Liver (tissue), 9 donors: Measurements from ENCODE around the gene GNAT1. TPM values are rescaled to one million over a fixed set of nuclear protein-coding genes. Genes with fewer than 3 reads are reported as not detected.

ENCODE experiments used
- DNase-seq: peaks from one replicate; pipeline ENCODE4 v3.0.0-alpha.2; 2017; ENCODE audit warnings: low spot score
- H3K27ac ChIP-seq, 2 donors: one replicate each; pipeline ENCODE4 v1.7.0; 2013; ENCODE audit warnings: inconsistent platforms in 2 of 2, low read length in 2 of 2, control low read depth in 1 of 2, low read depth in 1 of 2, mild to moderate bottlenecking in 1 of 2
- H3K27me3 ChIP-seq, 4 donors: one replicate each; pipeline versions ENCODE4 v1.6.1 to v1.7.0; 2013; ENCODE audit warnings: low read length in 3 of 4, inconsistent platforms in 1 of 4, mild to moderate bottlenecking in 1 of 4, moderate library complexity in 1 of 4; ENCODE audit not compliant: control insufficient read depth in 4 of 4, insufficient read depth in 4 of 4
- H3K36me3 ChIP-seq, 4 donors: one replicate each; pipeline versions ENCODE4 v1.6.1 to v1.7.0; 2013; ENCODE audit warnings: low read length in 3 of 4, mild to moderate bottlenecking in 3 of 4, low read depth in 1 of 4, moderate library complexity in 1 of 4; ENCODE audit not compliant: control insufficient read depth in 4 of 4, insufficient read depth in 3 of 4
- H3K4me1 ChIP-seq, 4 donors: one replicate each; pipeline versions ENCODE4 v1.6.1 to v1.7.0; 2013; ENCODE audit warnings: low read length in 3 of 4, mild to moderate bottlenecking in 3 of 4, moderate library complexity in 1 of 4; ENCODE audit not compliant: control insufficient read depth in 4 of 4, insufficient read depth in 4 of 4
- H3K4me3 ChIP-seq, 3 donors: one replicate each; pipeline versions ENCODE4 v1.6.1 to v1.7.0; 2013; ENCODE audit warnings: low read length in 3 of 3, control low read depth in 1 of 3, low read depth in 1 of 3, mild to moderate bottlenecking in 1 of 3
- H3K9ac ChIP-seq, 2 donors: one replicate each; pipeline ENCODE4 v1.7.0; 2013; ENCODE audit warnings: low read length in 2 of 2, mild to moderate bottlenecking in 2 of 2, moderate library complexity in 2 of 2, control low read depth in 1 of 2, low read depth in 1 of 2
- H3K9me3 ChIP-seq, 4 donors: one replicate each; pipeline versions ENCODE4 v1.6.1 to v1.7.0; 2013; ENCODE audit warnings: low read length in 3 of 4; ENCODE audit not compliant: control insufficient read depth in 4 of 4
- ATF3 ChIP-seq: IDR thresholded peaks from 2 replicates; pipeline ENCODE4 v1.6.1; 2016; ENCODE audit warnings: antibody characterized with exemption
- CTCF ChIP-seq: fragments of 150-350 bp; IDR thresholded peaks from 2 replicates; pipeline ENCODE4 v1.5.1; 2017; ENCODE audit warnings: improper control_type of control experiment, low read depth, low read length; ENCODE audit not compliant: missing input control
- EGR1 ChIP-seq, 2 donors: IDR thresholded peaks; 2 replicates each; pipeline ENCODE4 v1.6.1; 2016 to 2018; ENCODE audit warnings: antibody characterized with exemption in 2 of 2, low read depth in 2 of 2
- FOXA1 ChIP-seq: IDR thresholded peaks from 2 replicates; pipeline ENCODE4 v1.6.1; 2016; ENCODE audit warnings: antibody characterized with exemption
- FOXA2 ChIP-seq: IDR thresholded peaks from 2 replicates; pipeline ENCODE4 v1.6.1; 2016; ENCODE audit warnings: antibody characterized with exemption
- HNF4G ChIP-seq: IDR thresholded peaks from 2 replicates; pipeline ENCODE4 v1.6.1; 2016; ENCODE audit warnings: antibody characterized with exemption
- NR2F2 ChIP-seq: IDR thresholded peaks from 2 replicates; pipeline ENCODE4 v1.6.1; 2016; ENCODE audit warnings: antibody characterized with exemption
- RAD21 ChIP-seq, 2 donors: IDR thresholded peaks; 2 replicates each; pipeline ENCODE4 v1.6.1; 2016; ENCODE audit warnings: antibody characterized with exemption in 2 of 2, mild to moderate bottlenecking in 2 of 2
- RXRA ChIP-seq, 2 donors: IDR thresholded peaks; 2 replicates each; pipeline ENCODE4 v1.6.1; 2017 to 2018; ENCODE audit warnings: antibody characterized with exemption in 2 of 2, mild to moderate bottlenecking in 1 of 2
- SP1 ChIP-seq: IDR thresholded peaks from 2 replicates; pipeline ENCODE4 v1.6.1; 2018; ENCODE audit warnings: antibody characterized with exemption, mild to moderate bottlenecking
- YY1 ChIP-seq: IDR thresholded peaks from 2 replicates; pipeline ENCODE4 v1.6.1; 2016; ENCODE audit warnings: antibody characterized with exemption, mild to moderate bottlenecking
- ZBTB33 ChIP-seq: IDR thresholded peaks from 2 replicates; pipeline ENCODE4 v1.6.1; 2016; ENCODE audit warnings: antibody characterized with exemption
- WGBS: extraction: QIAGEN DNeasy Blood & Tissue Kit; methylation state at CpG from one replicate; pipeline ENCODE4 v1.1.7; 2013; 5-methylcytosine and 5-hydroxymethylcytosine counted together
- polyA plus RNA-seq, 2 donors: library from polyadenylated mRNA; stranded (reverse) in 1 of 2; unstranded in 1 of 2; fragments of 200-250 nt in 1 of 2; fragments of >200 nt in 1 of 2; fragmentation: Nextera tagmentation in 1 of 2; extraction: Ambion mirVana in 1 of 2; gene quantifications; one replicate each; pipeline versions ENCODE4 v1.2.1 to v1.2.3, GENCODE V29; 2013 to 2015
- total RNA-seq, 2 donors: library from RNA; depleted of rRNA; stranded (reverse); fragments of >200 nt; gene quantifications; one replicate each; pipeline ENCODE4 v1.2.3, GENCODE V29; 2014
- TF ChIP-seq, protein P1 (sequence below): IDR thresholded peaks from 2 replicates; pipeline ENCODE4 v1.6.1; 2016; ENCODE audit warnings: antibody characterized with exemption
- donor health status: healthy.
- donor health status: healthy.
- donor health status: healthy.
- donor health status: healthy.
- donor health status: healthy.

The GNAT1 gene
- total and polyA plus RNA-seq, 4 donors = 0.08 TPM; not detected in 3

- H3K9me3 ChIP-seq = no peaks in the 10 kb centered on the region
- 64% methylated on average over 9 of the region's 9 CpGs for WGBS
- H3K9ac ChIP-seq = no peak overlapping the region
- no peaks in the 10 kb centered on the region for H3K27me3 ChIP-seq
- no peak overlapping the region for H3K27ac ChIP-seq
- no peak for DNase-seq
- no peak overlapping the region for H3K4me3 ChIP-seq
- H3K4me1 ChIP-seq = peaks cover 3 to 20% (median 11%) of the 10 kb centered on the region in 4 donors
- TF ChIP-seq FOXA1 = no peak
- no peak for TF ChIP-seq EGR1 (IDR thresholded peaks at IDR 0.05; ENCODE audit: low read depth in 2 of 2)
- TF ChIP-seq HNF4G = no peak
- no peak for TF ChIP-seq FOXA2
- TF ChIP-seq NR2F2 = no peak
- TF ChIP-seq ATF3 = no peak
- no peak for TF ChIP-seq ZBTB33
- no peak for TF ChIP-seq SP1
- no peaks in the 10 kb centered on the region for H3K36me3 ChIP-seq
Observed at GRCh38 chr3:50153782-50154475, 37.5 kb upstream of the GNAT1 start.

- Histone ChIP-seq H3K9ac (no peak overlapping the region), H3K27me3 (no peaks in the 10 kb centered on the region), H3K4me1 (peaks cover 3 to 20% (median 11%) of the 10 kb centered on the region in 4 donors), H3K4me3 (peak overlapping the region in 2 of 3 donors; percentile 24 to 59), H3K36me3 (no peaks in the 10 kb centered on the region), H3K9me3 (no peaks in the 10 kb centered on the region), H3K27ac (no peak overlapping the region)
- 6% methylated on average over 34 of the region's 34 CpGs for WGBS
- no peak for DNase-seq
- TF ChIP-seq HNF4G = no peak
- TF ChIP-seq FOXA1 = no peak
- TF ChIP-seq, protein P1, sequence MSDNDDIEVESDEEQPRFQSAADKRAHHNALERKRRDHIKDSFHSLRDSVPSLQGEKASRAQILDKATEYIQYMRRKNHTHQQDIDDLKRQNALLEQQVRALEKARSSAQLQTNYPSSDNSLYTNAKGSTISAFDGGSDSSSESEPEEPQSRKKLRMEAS = no peak
- no peak for TF ChIP-seq YY1
- no peak for TF ChIP-seq NR2F2
- no peak for TF ChIP-seq SP1
- no peak for TF ChIP-seq CTCF
- no peak for TF ChIP-seq ZBTB33
- no peak for TF ChIP-seq RXRA (IDR thresholded peaks at IDR 0.05)
- TF ChIP-seq RAD21 (IDR thresholded peaks at IDR 0.05) = no peak
Observed at GRCh38 chr3:50154476-50154839, 37.0 kb upstream of the GNAT1 start.
